Measurements from ENCODE around the gene POLR3G.

Gene POLR3G

GRCh38 chr5:90504743-90505142, 30.1 kb downstream of the POLR3G start:
- DNase-seq: no peak

- DNase-seq: no peak
Measured at GRCh38 chr5:90506221-90506620, 31.6 kb downstream of the POLR3G start.

GRCh38 chr5:90510438-90510837, 35.8 kb downstream of the POLR3G start:
- no peak for DNase-seq

GRCh38 chr5:90514520-90514919, 39.9 kb downstream of the POLR3G start:
- DNase-seq: no peak

GRCh38 chr5:90518661-90519060, 44.0 kb downstream of the POLR3G start:
- DNase-seq: no peak

- DNase-seq: no peak
Measured at GRCh38 chr5:90519081-90519480, 44.4 kb downstream of the POLR3G start.

- peak in 1 of 2 experiments; percentile 7 for DNase-seq
Measured at GRCh38 chr5:90528601-90529193, 54.0 kb downstream of the POLR3G start.

- DNase-seq: peak; percentile 95 to 96
Measured at GRCh38 chr5:90529194-90529938, 54.7 kb downstream of the POLR3G start, which contains the start of gene LYSMD3. TSS of gene LYSMD3 (minus strand) at chr5:90529584. CDS start at chr5:90525289, 4,295 bp downstream.

- peak; percentile 60 to 68 for DNase-seq
Measured at GRCh38 chr5:90529939-90530677, 55.4 kb downstream of the POLR3G start.

- no peak for DNase-seq
Measured at GRCh38 chr5:90530736-90531487, 56.2 kb downstream of the POLR3G start.

- no peak for DNase-seq
Measured at GRCh38 chr5:90533794-90534193, 59.1 kb downstream of the POLR3G start.

GRCh38 chr5:90534922-90535321, 60.3 kb downstream of the POLR3G start:
- no peak for DNase-seq

GRCh38 chr5:90542827-90543519, 68.3 kb downstream of the POLR3G start:
- no peak for DNase-seq

- DNase-seq: no peak
Measured at GRCh38 chr5:90545511-90545910, 70.8 kb downstream of the POLR3G start.

- DNase-seq: no peak
Measured at GRCh38 chr5:90546216-90546837, 71.7 kb downstream of the POLR3G start.

GRCh38 chr5:90547072-90547536, 72.4 kb downstream of the POLR3G start:
- DNase-seq: no peak

- DNase-seq: no peak
Measured at GRCh38 chr5:90548069-90548593, 73.5 kb downstream of the POLR3G start.

- DNase-seq: no peak
Measured at GRCh38 chr5:90549223-90549622, 74.6 kb downstream of the POLR3G start.

- DNase-seq: no peak
Measured at GRCh38 chr5:90549729-90550275, 75.1 kb downstream of the POLR3G start.

GRCh38 chr5:90550963-90551362, 76.3 kb downstream of the POLR3G start:
- DNase-seq: no peak

GRCh38 chr5:90551376-90551775, 76.7 kb downstream of the POLR3G start:
- no peak for DNase-seq

Measured in activated CD4-positive, alpha-beta T cell treated with anti-CD3 and anti-CD28 coated beads, Interleukin-2, amount 50 U/mL, for 48 hours (primary cell).